ENCODE measurements around the gene GMFB. TPM values are rescaled to one million over a fixed set of nuclear protein-coding genes. Genes with fewer than 3 reads are reported as not detected.

The GMFB gene
- total and polyA plus RNA-seq, 2 experiments from 2014 or later, result 56.5 to 88.3 TPM

- no peak for DNase-seq (ENCODE audit: low spot score)
- H3K27ac Mint-ChIP-seq, result no peak overlapping the region
- H4K20me1 ChIP-seq (replicated peaks; ENCODE audit: insufficient read depth), result no peaks in the 10 kb centered on the region
These were observed 42.6 kb downstream of the GMFB start for GRCh38 chr14:54446161-54446693.

More at GRCh38 chr14:54446161-54446693, 42.6 kb downstream of the GMFB start:
- H3F3A ChIP-seq (replicated peaks; ENCODE audit: low read depth), result no peaks in the 10 kb centered on the region
- Mint-ChIP-seq H3K4me3 (no peak overlapping the region), H3K4me1 (peaks cover 8% of the 10 kb centered on the region), H3K36me3 (ENCODE audit: low read depth) (no peaks in the 10 kb centered on the region), H3K27me3 (ENCODE audit: insufficient read depth, low read depth, poor library complexity) (peaks cover 4% of the 10 kb centered on the region), H3K9me3 (no peaks in the 10 kb centered on the region)
- no peaks in the 10 kb centered on the region for H3K4me1 ChIP-seq (ENCODE audit: insufficient read depth)
- no peaks in the 10 kb centered on the region for H3K79me2 ChIP-seq (replicated peaks; ENCODE audit: insufficient read depth)
- no peak overlapping the region for H3K4me3 ChIP-seq
- no peak overlapping the region for H3K27ac ChIP-seq (ENCODE audit: low read depth)
- no peak for ATAC-seq
- H2AFZ ChIP-seq, result 0 out of 2 replicates have a peak overlapping the region, but pooled peaks have one; percentile 14
- no peak overlapping the region for H3K4me2 ChIP-seq
- no peaks in the 10 kb centered on the region for H3K27me3 ChIP-seq (ENCODE audit: insufficient read depth)
- H3K9me2 ChIP-seq (ENCODE audit: insufficient read depth), result 0 out of 2 replicates have a peak, but pooled peaks cover 6% of the 10 kb centered on the region
- H3K36me3 ChIP-seq (ENCODE audit: insufficient read depth), result no peaks in the 10 kb centered on the region
- no peak for TF ChIP-seq EZH2phosphoT487 (IDR thresholded peaks at IDR 0.05; ENCODE audit: unreplicated experiment)
- no peak for TF ChIP-seq STAT1 (IDR thresholded peaks at IDR 0.05; ENCODE audit: unreplicated experiment)
- TF ChIP-seq ZNF331 (CRISPR knock-in tag; IDR thresholded peaks at IDR 0.05; ENCODE audit: low read depth), result no peak
- no peak for TF ChIP-seq NANOG (IDR thresholded peaks at IDR 0.05; ENCODE audit: borderline replicate concordance)
- TF ChIP-seq JUNB (IDR thresholded peaks at IDR 0.05; ENCODE audit: unreplicated experiment), result no peak
- TF ChIP-seq ZNF462 (CRISPR knock-in tag; IDR thresholded peaks at IDR 0.05), result no peak

All from GM23338 (cell line).